Glomerular visceral epithelial cell (primary cell): ENCODE results near the gene SLC2A9.
"Not testable (repeated sequence)": the region's sequence is repeated elsewhere in the genome, so short reads cannot be mapped to it uniquely, and the experiment has no call there.

Experiments used
- DNase-seq: peaks from one replicate; pipeline ENCODE4 v3.0.0-alpha.2; 2016; ENCODE audit errors: extremely low spot score

Gene SLC2A9

GRCh38 chr4:9997886-9998285 is 23.4 kb downstream of the SLC2A9 start:
- no peak for DNase-seq

DNA sequence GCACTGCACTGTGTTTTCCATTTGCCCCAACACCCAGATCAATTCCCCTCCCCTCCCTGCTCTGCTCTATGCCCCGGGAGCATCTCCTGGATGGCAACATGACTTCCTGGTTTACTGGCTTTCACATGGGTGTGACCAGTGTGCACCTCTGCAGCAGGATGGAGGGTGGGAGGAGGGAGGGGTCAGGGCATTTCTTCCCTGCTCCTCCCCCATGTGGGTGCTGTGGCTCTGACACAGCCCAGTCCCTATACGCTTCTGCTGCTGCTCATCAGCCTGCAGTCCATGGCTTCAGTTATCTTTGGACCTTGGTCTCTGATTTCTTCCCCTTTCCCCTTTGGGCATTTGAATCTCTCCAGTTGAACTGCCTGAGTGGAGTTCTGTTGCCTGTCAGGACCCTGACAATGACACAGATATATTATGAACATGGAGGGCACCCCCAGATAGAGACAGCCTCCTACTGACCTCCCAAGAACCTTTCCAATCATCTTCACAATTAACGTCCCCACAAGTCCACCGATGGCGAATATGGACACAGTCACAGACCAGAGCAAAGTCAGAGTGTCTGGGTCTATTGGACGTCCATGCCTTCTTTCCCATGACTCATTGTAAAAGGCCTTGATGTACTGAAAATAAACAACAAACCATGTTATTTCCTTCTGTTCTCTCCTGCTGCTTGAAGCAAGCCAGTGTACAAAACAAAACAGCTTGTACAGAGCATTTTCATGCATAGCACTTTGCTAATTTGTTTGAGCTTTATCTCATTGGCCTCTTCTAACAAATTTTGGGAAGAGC is 24.8 kb downstream of the SLC2A9 start:
- no peak for DNase-seq

- DNase-seq: no peak
Observed at GRCh38 chr4:9994246-9994847, 26.9 kb downstream of the SLC2A9 start.

DNA sequence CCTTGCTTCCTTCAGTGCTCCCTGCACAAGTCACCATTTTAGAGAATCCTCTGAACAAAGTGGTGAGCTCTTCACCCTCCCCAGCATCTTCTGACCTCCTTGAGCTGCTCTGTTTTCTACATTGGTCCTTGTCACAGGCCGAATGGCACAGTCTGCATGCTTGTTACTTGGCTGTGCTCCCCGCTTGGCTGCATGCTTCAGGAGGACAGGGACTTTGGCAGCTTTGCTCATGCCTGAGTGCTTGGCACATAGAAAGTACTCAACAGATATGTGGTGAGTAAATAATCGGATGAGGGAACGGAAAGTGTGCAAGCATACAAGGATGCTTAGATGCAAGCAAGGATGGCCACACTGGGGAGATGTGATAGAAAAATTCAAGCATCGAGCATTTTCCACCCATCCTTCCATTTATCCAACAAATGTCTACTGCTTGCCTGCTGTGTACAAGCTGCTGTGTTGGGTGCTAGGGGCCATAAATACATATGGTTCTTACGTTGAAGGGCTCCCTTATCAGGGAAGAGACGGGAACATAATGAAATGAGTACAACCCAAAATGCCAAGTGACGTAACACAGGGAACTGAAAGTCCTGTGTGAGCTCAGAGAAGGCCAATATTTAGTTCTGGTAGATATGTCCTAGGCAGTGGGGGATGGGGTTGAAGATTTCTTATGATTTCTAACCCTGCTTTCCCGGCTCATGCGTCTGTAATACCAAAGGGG is 31.2 kb downstream of the SLC2A9 start:
- no peak for DNase-seq

GRCh38 chr4:9988933-9989332 is 32.4 kb downstream of the SLC2A9 start:
- DNase-seq: no peak

GRCh38 chr4:9988363-9988749 is 32.9 kb downstream of the SLC2A9 start:
- no peak for DNase-seq

- no peak for DNase-seq
Observed at GRCh38 chr4:9987749-9988362, 33.4 kb downstream of the SLC2A9 start.

- DNase-seq: no peak
Observed at GRCh38 chr4:9984621-9985020, 36.7 kb downstream of the SLC2A9 start.

DNA sequence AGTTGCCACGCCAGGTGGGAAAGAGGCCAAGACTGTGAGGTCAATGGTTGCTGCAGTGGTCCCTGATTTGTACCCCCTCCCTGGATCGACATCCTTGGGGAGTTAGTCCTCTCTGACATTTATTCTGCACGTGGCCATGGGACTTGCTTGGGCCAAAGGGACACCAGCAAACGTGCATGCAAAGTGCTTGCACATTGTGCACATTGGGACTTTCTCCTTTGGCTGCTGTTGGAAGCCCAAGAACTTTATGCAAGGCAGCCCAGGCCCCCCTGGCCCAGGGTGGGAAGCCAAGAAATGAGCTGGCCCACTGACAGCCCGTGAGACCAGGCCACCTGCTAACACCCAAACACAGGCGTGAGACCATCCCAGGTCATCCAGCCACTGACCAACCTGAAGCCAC is 38.1 kb downstream of the SLC2A9 start:
- DNase-seq: no peak

GRCh38 chr4:9981899-9982298 is 39.4 kb downstream of the SLC2A9 start:
- DNase-seq: not testable (repeated sequence)

DNA sequence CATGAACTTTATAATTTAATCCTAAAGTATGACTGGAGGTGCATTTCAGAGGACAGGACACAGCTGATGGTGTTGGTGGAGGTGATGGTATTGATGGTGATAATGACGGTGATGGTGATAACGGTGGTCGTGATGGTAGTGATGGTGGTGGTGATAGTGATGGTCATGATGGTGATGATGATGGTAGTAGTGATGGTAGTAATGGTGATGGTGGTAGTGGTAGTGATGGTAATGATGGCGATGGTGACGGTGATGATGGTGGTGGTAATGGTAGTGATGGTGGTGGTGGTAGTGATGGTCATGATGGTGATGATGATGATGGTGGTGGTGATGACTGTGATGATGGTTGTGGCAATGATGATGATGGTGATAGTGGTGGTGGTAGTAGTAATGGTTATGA is 40.4 kb downstream of the SLC2A9 start:
- DNase-seq: no peak

DNA sequence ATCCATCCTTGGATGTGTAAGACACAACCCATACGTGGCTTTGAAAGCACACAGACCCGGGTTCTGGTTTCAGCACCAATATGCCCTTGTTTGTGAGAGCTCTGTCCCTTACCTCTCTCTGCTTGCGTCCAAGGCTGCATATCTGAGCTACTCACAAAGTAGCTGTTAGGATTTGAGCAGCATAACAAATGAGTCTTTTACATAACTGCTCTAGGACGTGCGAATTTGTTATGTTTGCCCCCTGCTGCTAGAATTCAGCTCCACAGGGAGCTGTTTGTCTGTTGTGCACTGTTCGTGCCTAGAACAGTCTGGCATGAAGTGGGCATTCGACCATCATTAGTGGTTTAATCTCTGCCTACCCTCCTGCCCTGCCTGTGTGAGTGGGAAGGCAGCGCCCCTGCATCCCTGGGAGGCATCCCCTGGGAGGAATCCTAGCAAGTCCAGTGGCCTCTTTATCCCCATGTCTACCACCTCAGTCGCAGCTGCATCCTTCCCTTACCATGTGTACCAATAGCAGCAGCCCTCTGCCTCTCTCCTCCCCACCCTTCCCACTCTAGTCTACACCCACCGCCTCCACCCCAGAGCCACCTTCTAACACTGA is 42.1 kb downstream of the SLC2A9 start:
- DNase-seq: no peak

DNA sequence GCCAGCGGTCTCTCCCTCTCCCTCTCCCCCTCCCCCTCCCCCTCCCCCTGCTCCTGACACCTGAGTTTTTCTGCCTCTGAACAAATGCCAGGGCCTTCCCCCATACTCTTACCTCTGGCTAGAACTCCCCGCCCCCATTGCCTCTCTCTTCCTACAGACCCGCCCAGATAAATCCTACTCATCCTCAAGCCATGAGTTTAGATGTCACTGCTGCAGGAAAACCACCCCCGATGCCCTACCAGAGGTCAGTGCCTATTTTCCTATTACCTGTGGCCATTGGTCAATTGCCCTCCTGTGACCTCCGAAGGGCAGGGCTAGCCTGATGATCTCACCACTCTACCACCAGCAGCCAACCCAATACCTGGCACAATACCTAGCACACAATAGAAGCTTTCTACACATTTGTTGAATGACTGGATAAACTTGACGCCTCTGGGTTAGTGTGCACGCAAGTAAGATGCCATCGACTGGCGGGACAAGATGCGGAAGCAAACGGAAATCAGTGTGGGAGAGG is 43.7 kb downstream of the SLC2A9 start:
- no peak for DNase-seq

- DNase-seq: no peak
Observed at GRCh38 chr4:9976781-9977180, 44.5 kb downstream of the SLC2A9 start.

- no peak for DNase-seq
Observed at GRCh38 chr4:9976293-9976692, 45.0 kb downstream of the SLC2A9 start.

DNA sequence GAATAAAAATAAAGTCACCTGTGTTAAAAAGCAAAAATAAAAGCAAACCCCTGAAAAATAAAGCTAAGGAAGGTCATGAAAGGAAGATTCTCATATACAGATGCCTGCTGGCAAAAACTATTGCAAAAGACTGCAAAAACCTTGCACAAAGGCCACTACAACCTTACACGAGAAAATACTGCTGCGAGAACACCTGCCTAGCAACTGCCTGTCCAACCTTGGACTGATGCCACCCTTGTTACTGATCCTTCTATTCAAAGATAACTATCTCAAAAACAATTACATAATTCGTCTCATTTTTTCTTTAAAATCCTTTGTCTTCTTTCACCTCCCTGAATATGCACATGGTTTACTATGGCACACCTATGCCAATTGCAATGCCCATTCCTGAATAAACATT is 49.6 kb downstream of the SLC2A9 start:
- no peak for DNase-seq

- DNase-seq: no peak
Observed at GRCh38 chr4:9970399-9971011, 50.8 kb downstream of the SLC2A9 start.

GRCh38 chr4:9969526-9970398 is 51.5 kb downstream of the SLC2A9 start:
- no peak for DNase-seq

DNA sequence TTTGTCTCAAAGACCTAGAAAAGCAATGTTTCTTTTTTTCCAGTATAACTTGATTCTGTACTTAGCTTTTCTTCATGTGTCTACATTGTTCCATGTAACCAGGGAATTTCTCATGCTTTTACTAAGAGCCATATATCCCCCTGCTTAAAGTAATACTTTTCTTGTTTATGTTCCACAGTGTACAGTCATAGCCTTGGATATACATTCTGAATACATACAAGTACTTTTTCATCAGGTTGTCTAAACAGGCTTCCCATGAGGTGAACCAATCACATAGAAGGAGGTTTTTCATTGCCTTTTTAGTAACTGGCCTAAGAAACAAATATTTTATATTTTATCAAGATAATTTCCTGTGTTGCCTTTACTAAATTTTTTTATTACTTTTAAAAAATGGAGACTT is 52.8 kb downstream of the SLC2A9 start:
- DNase-seq: no peak

- DNase-seq: no peak
Observed at GRCh38 chr4:9964879-9965278, 56.4 kb downstream of the SLC2A9 start.
